Stomach (tissue), 4 donors: Measurements from ENCODE around the gene SMIM35.

ENCODE experiments used
- POLR2A ChIP-seq, 4 donors: fragments of 450-650 bp; IDR thresholded peaks; one replicate each; pipeline ENCODE4 v1.6.1; 2016; ENCODE audit warnings: antibody characterized with exemption in 4 of 4, control low read depth in 2 of 4, mild to moderate bottlenecking in 1 of 4, moderate library complexity in 1 of 4
- POLR2AphosphoS5 ChIP-seq, 3 donors: sonication (generic); formaldehyde crosslinking; IDR thresholded peaks; one replicate each; pipeline ENCODE4 v1.6.1; 2016; ENCODE audit warnings: antibody characterized with exemption in 3 of 3
- TF ChIP-seq, protein P1 (sequence below), 7 experiments: fragments of 450-650 bp in 4 of 7; fragments of 200-600 bp in 3 of 7; sonication (generic) in 3 of 7; IDR thresholded peaks; one replicate each; pipeline ENCODE4 v1.5.1; 2016 to 2019; ENCODE audit warnings: antibody characterized with exemption in 7 of 7, control low read depth in 2 of 7, mild to moderate bottlenecking in 1 of 7

DNA sequence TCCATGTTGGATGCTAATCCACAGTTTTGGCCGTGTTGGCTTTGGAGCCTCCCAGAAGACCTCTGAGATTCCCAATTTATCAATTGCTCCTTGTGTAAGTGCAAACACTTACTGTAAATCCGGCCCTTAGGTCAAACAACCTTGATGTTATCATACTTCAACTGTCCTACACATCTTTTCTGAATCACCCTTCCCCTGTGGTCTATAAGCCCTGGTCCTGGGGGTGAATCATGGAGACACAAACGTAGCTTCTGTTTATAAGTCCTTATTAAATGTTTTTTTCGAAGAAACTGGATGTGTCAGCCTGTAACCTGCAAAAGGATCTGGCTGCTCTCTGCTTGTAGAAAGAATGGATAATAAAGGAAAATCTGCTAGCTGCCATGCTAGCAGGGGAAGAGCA lies 102.3 kb downstream of the SMIM35 start:
- TF ChIP-seq POLR2A (IDR thresholded peaks at IDR 0.05) (no peak), POLR2AphosphoS5 (IDR thresholded peaks at IDR 0.05) (no peak)
- TF ChIP-seq, protein P1, sequence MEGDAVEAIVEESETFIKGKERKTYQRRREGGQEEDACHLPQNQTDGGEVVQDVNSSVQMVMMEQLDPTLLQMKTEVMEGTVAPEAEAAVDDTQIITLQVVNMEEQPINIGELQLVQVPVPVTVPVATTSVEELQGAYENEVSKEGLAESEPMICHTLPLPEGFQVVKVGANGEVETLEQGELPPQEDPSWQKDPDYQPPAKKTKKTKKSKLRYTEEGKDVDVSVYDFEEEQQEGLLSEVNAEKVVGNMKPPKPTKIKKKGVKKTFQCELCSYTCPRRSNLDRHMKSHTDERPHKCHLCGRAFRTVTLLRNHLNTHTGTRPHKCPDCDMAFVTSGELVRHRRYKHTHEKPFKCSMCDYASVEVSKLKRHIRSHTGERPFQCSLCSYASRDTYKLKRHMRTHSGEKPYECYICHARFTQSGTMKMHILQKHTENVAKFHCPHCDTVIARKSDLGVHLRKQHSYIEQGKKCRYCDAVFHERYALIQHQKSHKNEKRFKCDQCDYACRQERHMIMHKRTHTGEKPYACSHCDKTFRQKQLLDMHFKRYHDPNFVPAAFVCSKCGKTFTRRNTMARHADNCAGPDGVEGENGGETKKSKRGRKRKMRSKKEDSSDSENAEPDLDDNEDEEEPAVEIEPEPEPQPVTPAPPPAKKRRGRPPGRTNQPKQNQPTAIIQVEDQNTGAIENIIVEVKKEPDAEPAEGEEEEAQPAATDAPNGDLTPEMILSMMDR (IDR thresholded peaks at IDR 0.05), result no peak
